Measurements from ENCODE around the gene KIF6.

KIF6 gene

DNA sequence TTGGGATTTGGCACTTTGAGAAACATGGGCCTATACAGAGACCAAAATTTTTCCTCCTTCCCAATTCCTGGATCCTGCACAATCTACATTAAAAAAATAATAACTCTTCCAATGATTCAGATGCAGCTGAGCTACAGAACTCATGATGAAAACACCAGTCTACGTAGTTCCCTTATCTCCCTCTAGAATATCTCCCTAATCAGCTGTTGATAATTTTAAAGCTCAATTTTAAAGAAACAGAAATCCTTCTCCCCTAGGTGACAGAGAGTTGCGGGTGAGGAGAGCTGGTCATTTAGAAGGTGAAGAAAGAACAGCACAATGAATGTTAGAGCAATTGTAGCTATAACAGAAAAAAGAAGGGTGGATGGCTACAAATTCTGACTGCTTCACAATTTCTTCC is 227.1 kb downstream of the KIF6 start:
- Histone ChIP-seq H3F3A (ENCODE audit: low read depth) (no peaks in the 10 kb centered on the region), H2AFZ (ENCODE audit: low read length) (no peak overlapping the region), H4K20me1 (ENCODE audit: insufficient read depth, low read length, poor library complexity, severe bottlenecking) (no peaks in the 10 kb centered on the region), H3K36me3 (ENCODE audit: insufficient read depth, low read length) (no peaks in the 10 kb centered on the region), H3K9me3 (ENCODE audit: insufficient read depth, low read depth, low read length) (peaks cover 8% of the 10 kb centered on the region), H3K9me2 (replicated peaks; ENCODE audit: low read depth, low read length) (no peaks in the 10 kb centered on the region), H3K27me3 (ENCODE audit: insufficient read depth, low read length, poor library complexity, severe bottlenecking) (no peaks in the 10 kb centered on the region), H3K4me2 (ENCODE audit: low read depth, low read length, poor library complexity, severe bottlenecking) (no peak overlapping the region), H3K79me2 (ENCODE audit: insufficient read depth, low read length) (no peaks in the 10 kb centered on the region), H3K4me3 (ENCODE audit: low read length, poor library complexity, severe bottlenecking) (no peak overlapping the region), H3K4me1 (ENCODE audit: insufficient read depth, low read length, poor library complexity, severe bottlenecking) (no peaks in the 10 kb centered on the region), H3K9ac (ENCODE audit: low read depth, low read length, poor library complexity, severe bottlenecking) (no peak overlapping the region)
- TF ChIP-seq EZH2phosphoT487 (IDR thresholded peaks at IDR 0.05; ENCODE audit: borderline replicate concordance), result no peak
- TF ChIP-seq, protein P1, sequence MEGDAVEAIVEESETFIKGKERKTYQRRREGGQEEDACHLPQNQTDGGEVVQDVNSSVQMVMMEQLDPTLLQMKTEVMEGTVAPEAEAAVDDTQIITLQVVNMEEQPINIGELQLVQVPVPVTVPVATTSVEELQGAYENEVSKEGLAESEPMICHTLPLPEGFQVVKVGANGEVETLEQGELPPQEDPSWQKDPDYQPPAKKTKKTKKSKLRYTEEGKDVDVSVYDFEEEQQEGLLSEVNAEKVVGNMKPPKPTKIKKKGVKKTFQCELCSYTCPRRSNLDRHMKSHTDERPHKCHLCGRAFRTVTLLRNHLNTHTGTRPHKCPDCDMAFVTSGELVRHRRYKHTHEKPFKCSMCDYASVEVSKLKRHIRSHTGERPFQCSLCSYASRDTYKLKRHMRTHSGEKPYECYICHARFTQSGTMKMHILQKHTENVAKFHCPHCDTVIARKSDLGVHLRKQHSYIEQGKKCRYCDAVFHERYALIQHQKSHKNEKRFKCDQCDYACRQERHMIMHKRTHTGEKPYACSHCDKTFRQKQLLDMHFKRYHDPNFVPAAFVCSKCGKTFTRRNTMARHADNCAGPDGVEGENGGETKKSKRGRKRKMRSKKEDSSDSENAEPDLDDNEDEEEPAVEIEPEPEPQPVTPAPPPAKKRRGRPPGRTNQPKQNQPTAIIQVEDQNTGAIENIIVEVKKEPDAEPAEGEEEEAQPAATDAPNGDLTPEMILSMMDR (conservative IDR thresholded peaks at IDR 0.05; ENCODE audit: low read length), result no peak

DNA sequence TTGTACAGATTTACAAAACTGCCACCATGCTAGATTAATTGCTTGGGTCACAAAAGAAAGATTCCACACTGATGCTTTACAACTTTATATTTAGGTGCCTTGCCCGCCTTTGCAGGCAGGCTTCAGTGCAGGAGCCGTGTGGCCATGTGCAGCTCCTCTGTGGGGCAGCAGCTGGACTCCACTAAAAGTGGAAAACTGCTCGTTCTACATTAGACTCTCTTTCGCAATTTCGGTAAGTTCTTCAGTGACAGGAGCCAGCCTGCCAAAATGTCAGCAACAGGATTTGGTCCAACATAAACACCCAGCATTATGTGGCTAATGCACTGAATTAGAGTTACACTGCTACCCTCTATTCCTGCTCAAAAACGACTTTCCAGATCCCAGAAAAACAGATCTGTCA is 228.3 kb downstream of the KIF6 start:
- H3K9me2 ChIP-seq (replicated peaks; ENCODE audit: low read depth, low read length), result no peaks in the 10 kb centered on the region
- no peaks in the 10 kb centered on the region for H3K27me3 ChIP-seq (ENCODE audit: insufficient read depth, low read length, poor library complexity, severe bottlenecking)
- peaks cover 6% of the 10 kb centered on the region; the same call in 1 of the 2 replicates for H3K9me3 ChIP-seq (ENCODE audit: insufficient read depth, low read depth, low read length)
- H3K36me3 ChIP-seq (ENCODE audit: insufficient read depth, low read length), result no peaks in the 10 kb centered on the region
- no peak overlapping the region for H3K4me3 ChIP-seq (ENCODE audit: low read length, poor library complexity, severe bottlenecking)
- TF ChIP-seq EZH2phosphoT487 (IDR thresholded peaks at IDR 0.05; ENCODE audit: borderline replicate concordance), result no peak
- TF ChIP-seq, protein P1 (conservative IDR thresholded peaks at IDR 0.05; ENCODE audit: low read length), result no peak
- no peak overlapping the region for H3K9ac ChIP-seq (ENCODE audit: low read depth, low read length, poor library complexity, severe bottlenecking)
- no peaks in the 10 kb centered on the region for H3F3A ChIP-seq (ENCODE audit: low read depth)
- H3K79me2 ChIP-seq (ENCODE audit: insufficient read depth, low read length), result no peaks in the 10 kb centered on the region
- no peak overlapping the region for H3K4me2 ChIP-seq (ENCODE audit: low read depth, low read length, poor library complexity, severe bottlenecking)
- no peaks in the 10 kb centered on the region for H3K4me1 ChIP-seq (ENCODE audit: insufficient read depth, low read length, poor library complexity, severe bottlenecking)
- H2AFZ ChIP-seq (ENCODE audit: low read length), result no peak overlapping the region
- no peaks in the 10 kb centered on the region for H4K20me1 ChIP-seq (ENCODE audit: insufficient read depth, low read length, poor library complexity, severe bottlenecking)

DNA sequence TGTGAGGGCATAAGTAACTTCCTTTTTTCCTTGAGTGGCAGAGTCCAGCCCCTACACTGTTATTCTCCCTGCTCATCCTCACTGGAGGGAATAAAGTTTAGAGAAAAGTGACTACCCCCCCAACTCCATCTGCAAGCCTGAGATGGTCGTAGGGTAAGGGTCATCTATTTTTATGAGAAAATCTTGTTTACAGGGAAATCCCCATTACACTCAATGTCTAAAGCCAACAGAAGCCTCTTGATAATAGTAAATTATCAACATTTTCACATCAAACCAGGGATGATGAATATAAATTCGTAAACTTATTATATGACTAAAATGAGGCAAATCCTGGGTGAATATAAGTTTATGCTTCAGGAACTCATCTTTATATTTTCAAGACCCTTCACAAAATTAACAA is 228.8 kb downstream of the KIF6 start:
- Histone ChIP-seq H3K4me1 (ENCODE audit: insufficient read depth, low read length, poor library complexity, severe bottlenecking) (no peaks in the 10 kb centered on the region), H3K79me2 (ENCODE audit: insufficient read depth, low read length) (no peaks in the 10 kb centered on the region), H3K9me3 (ENCODE audit: insufficient read depth, low read depth, low read length) (peaks cover 1% of the 10 kb centered on the region; the same call in 1 of the 2 replicates), H3F3A (ENCODE audit: low read depth) (no peaks in the 10 kb centered on the region), H3K9me2 (replicated peaks; ENCODE audit: low read depth, low read length) (no peaks in the 10 kb centered on the region), H2AFZ (ENCODE audit: low read length) (no peak overlapping the region), H3K36me3 (ENCODE audit: insufficient read depth, low read length) (no peaks in the 10 kb centered on the region), H3K4me3 (ENCODE audit: low read length, poor library complexity, severe bottlenecking) (no peak overlapping the region), H4K20me1 (ENCODE audit: insufficient read depth, low read length, poor library complexity, severe bottlenecking) (no peaks in the 10 kb centered on the region), H3K9ac (ENCODE audit: low read depth, low read length, poor library complexity, severe bottlenecking) (no peak overlapping the region), H3K27me3 (ENCODE audit: insufficient read depth, low read length, poor library complexity, severe bottlenecking) (no peaks in the 10 kb centered on the region), H3K4me2 (ENCODE audit: low read depth, low read length, poor library complexity, severe bottlenecking) (no peak overlapping the region)
- TF ChIP-seq, protein P1 (conservative IDR thresholded peaks at IDR 0.05; ENCODE audit: low read length), result no peak
- no peak for TF ChIP-seq EZH2phosphoT487 (IDR thresholded peaks at IDR 0.05; ENCODE audit: borderline replicate concordance)

Data from Loucy (cell line).